CD14-positive monocyte (primary cell): ENCODE measurements around the gene CAPN13. TPM values are rescaled to one million over a fixed set of nuclear protein-coding genes. Genes with fewer than 3 reads are reported as not detected.

Source experiments
- DNase-seq, 3 donors: peaks; one replicate each; pipeline ENCODE4 v3.0.0-alpha.2; 2011 to 2022
- H2AFZ ChIP-seq: 2 replicates; pipeline ENCODE4 v1.6.0; 2012; ENCODE audit warnings: mild to moderate bottlenecking, low read depth, low read length, inconsistent platforms; ENCODE audit not compliant: insufficient read depth, poor library complexity, severe bottlenecking
- H3K27ac ChIP-seq, 2 donors: 1 replicate in 1 of 2; 2 replicates in 1 of 2; pipeline ENCODE4 v1.5.1; 2012 to 2013; ENCODE audit warnings: low read length in 2 of 2, control low read depth in 1 of 2, inconsistent platforms in 1 of 2, low read depth in 1 of 2, mild to moderate bottlenecking in 1 of 2
- H3K27me3 ChIP-seq, 2 donors: one replicate each; pipeline versions ENCODE4 v1.6.0 to v1.6.1; 2011 to 2013; ENCODE audit warnings: low read length in 2 of 2; ENCODE audit not compliant: control insufficient read depth in 2 of 2, insufficient read depth in 2 of 2
- H3K36me3 ChIP-seq, 2 donors: replicated peaks in 1 of 2; 1 replicate in 1 of 2; 2 replicates in 1 of 2; pipeline versions ENCODE4 v1.5.1 to v1.6.1; 2012 to 2013; ENCODE audit warnings: low read length in 2 of 2, control low read depth in 1 of 2, inconsistent platforms in 1 of 2, mild to moderate bottlenecking in 1 of 2; ENCODE audit not compliant: insufficient read depth in 2 of 2, control insufficient read depth in 1 of 2
- H3K4me1 ChIP-seq, 2 donors: 1 replicate in 1 of 2; 2 replicates in 1 of 2; pipeline versions ENCODE4 v1.5.1 to v1.6.1; 2012 to 2013; ENCODE audit warnings: low read length in 2 of 2, control low read depth in 1 of 2, inconsistent platforms in 1 of 2, mild to moderate bottlenecking in 1 of 2, moderate library complexity in 1 of 2; ENCODE audit not compliant: insufficient read depth in 2 of 2, control insufficient read depth in 1 of 2
- H3K4me2 ChIP-seq: replicated peaks from 2 replicates; pipeline ENCODE3; 2012; ENCODE audit warnings: low read length, moderate library complexity, mild to moderate bottlenecking; ENCODE audit not compliant: poor library complexity, severe bottlenecking; ENCODE audit errors: extremely low read depth
- H3K4me3 ChIP-seq, 3 experiments: fragments of 200-600 bp in 1 of 3; sonication (generic) in 1 of 3; replicated peaks in 1 of 3; 1 replicate in 2 of 3; 2 replicates in 1 of 3; pipeline ENCODE4 v1.5.1; 2011 to 2013; ENCODE audit warnings: low read length in 3 of 3, mild to moderate bottlenecking in 3 of 3, control low read depth in 2 of 3, low read depth in 2 of 3, inconsistent platforms in 1 of 3, moderate library complexity in 1 of 3
- H3K79me2 ChIP-seq: 2 replicates; pipeline ENCODE4 v1.6.0; 2012; ENCODE audit warnings: mild to moderate bottlenecking, control low read depth, inconsistent platforms, low read length, moderate library complexity; ENCODE audit not compliant: insufficient read depth
- H3K9ac ChIP-seq: 2 replicates; pipeline ENCODE4 v1.6.0; 2017; ENCODE audit warnings: low read length, mild to moderate bottlenecking; ENCODE audit not compliant: insufficient read depth, poor library complexity, severe bottlenecking
- H3K9me3 ChIP-seq, 2 donors: replicated peaks in 1 of 2; 1 replicate in 1 of 2; 2 replicates in 1 of 2; pipeline versions ENCODE4 v1.5.1 to v1.6.1; 2012 to 2013; ENCODE audit warnings: low read length in 2 of 2, control low read depth in 1 of 2; ENCODE audit not compliant: control insufficient read depth in 1 of 2, insufficient read depth in 1 of 2
- H4K20me1 ChIP-seq: 2 replicates; pipeline ENCODE4 v1.6.0; 2012; ENCODE audit warnings: mild to moderate bottlenecking, low read length, control low read depth, moderate library complexity; ENCODE audit not compliant: insufficient read depth
- H3K27ac Mint-ChIP-seq, 7 donors: one replicate each; pipeline ENCODE4 v1.8.0; 2020; ENCODE audit warnings: mild to moderate bottlenecking in 7 of 7, mixed read lengths in 7 of 7, moderate library complexity in 6 of 7, inconsistent platforms in 2 of 7
- H3K27me3 Mint-ChIP-seq, 3 donors: one replicate each; pipeline ENCODE4 v1.8.0; 2021 to 2022; ENCODE audit warnings: low read depth in 3 of 3, mild to moderate bottlenecking in 3 of 3, mixed read lengths in 3 of 3, moderate library complexity in 3 of 3, inconsistent platforms in 1 of 3
- H3K36me3 Mint-ChIP-seq, 2 donors: one replicate each; pipeline ENCODE4 v1.8.0; 2020; ENCODE audit warnings: mixed read lengths in 2 of 2, inconsistent platforms in 1 of 2, mild to moderate bottlenecking in 1 of 2
- H3K4me1 Mint-ChIP-seq: one replicate; pipeline ENCODE4 v1.8.0; 2020; ENCODE audit warnings: mild to moderate bottlenecking, mixed read lengths
- H3K4me3 Mint-ChIP-seq, 2 donors: one replicate each; pipeline ENCODE4 v1.8.0; 2020; ENCODE audit warnings: mild to moderate bottlenecking in 2 of 2, mixed read lengths in 2 of 2, moderate library complexity in 1 of 2
- H3K9me3 Mint-ChIP-seq, 7 donors: one replicate each; pipeline ENCODE4 v1.8.0; 2020 to 2022; ENCODE audit warnings: mixed read lengths in 7 of 7, mild to moderate bottlenecking in 6 of 7, moderate library complexity in 6 of 7, inconsistent platforms in 2 of 7
- CTCF ChIP-seq: fragments of 200-600 bp; IDR thresholded peaks from one replicate; pipeline ENCODE4 v1.8.0; 2022; ENCODE audit warnings: antibody characterized with exemption, mild to moderate bottlenecking
- WGBS: methylation state at CpG from one replicate; pipeline ENCODE4 v1.1.5; 2013; ENCODE audit warnings: missing lambda C conversion rate; ENCODE audit not compliant: insufficient coverage; 5-methylcytosine and 5-hydroxymethylcytosine counted together
- intact Hi-C, 2 donors: fragments of 100-400 bp; cut with micrococcal nuclease; formaldehyde crosslinking; loops; one replicate each; pipeline versions ENCODE4 v1.15.0 to v1.15.1; 2023
- polyA plus RNA-seq, 3 donors: library from polyadenylated mRNA; depleted of rRNA in 1 of 3; unstranded in 2 of 3; stranded (reverse) in 1 of 3; fragments of 300-500 nt in 2 of 3; fragments of >200 nt in 1 of 3; fragmentation: Illumina TruSeq in 2 of 3; gene quantifications; 1 replicate in 2 of 3; 2 replicates in 1 of 3; pipeline ENCODE4 v1.2.3, GENCODE V29; 2012 to 2021

The CAPN13 gene
- polyA plus RNA-seq, 3 donors: not detected

DNA sequence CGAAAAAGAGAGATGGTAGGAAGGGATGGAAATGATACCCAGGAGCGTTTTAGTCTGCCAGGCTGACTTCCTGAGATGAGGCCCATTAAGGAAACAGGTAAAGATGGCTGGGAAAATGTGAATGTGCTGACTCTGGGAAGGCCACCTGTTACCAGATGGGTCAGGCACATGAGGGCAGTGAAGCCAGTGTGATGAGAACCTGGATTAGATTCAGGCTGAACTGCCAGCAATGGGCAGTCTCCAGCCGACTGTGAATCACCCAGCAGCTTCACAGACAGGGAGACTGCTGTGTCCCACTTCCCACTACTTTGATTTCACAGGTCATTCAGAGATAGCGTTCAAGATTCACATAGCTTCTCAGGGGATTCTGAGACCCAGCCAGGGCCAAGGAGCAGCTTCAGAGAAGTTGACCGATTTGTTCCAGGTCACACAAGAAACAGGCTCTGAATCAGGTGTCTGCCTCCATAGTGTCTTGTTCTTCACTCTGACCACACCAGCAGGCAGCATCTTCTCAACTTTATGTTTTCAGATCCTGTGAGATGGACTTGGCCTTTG is 26.4 kb downstream of the CAPN13 start:
- no peaks in the 10 kb centered on the region for H3K9me3 ChIP-seq
- H3K27me3 Mint-ChIP-seq: peaks cover 0 to 10% (median 0%) of the 10 kb centered on the region in 3 donors
- H3K9me3 Mint-ChIP-seq: peaks cover 0 to 6% (median 0%) of the 10 kb centered on the region in 7 donors
- no peak overlapping the region for H3K4me2 ChIP-seq
- 90% methylated on average over 5 of the region's 5 CpGs for WGBS
- no peaks in the 10 kb centered on the region for H3K36me3 Mint-ChIP-seq
- no peaks in the 10 kb centered on the region for H3K27me3 ChIP-seq
- intact Hi-C loops: no loop called here
- H3K79me2 ChIP-seq: no peaks in the 10 kb centered on the region
- no peaks in the 10 kb centered on the region for H3K36me3 ChIP-seq
- TF ChIP-seq CTCF: no peak
- peaks cover 9% of the 10 kb centered on the region for H3K4me1 Mint-ChIP-seq
- peaks cover 5 to 8% of the 10 kb centered on the region in 2 donors for H3K4me1 ChIP-seq
- DNase-seq: no peak
- no peaks in the 10 kb centered on the region for H4K20me1 ChIP-seq
- H2AFZ ChIP-seq: no peak overlapping the region
- H3K4me3 Mint-ChIP-seq: no peak overlapping the region
- no peak overlapping the region for H3K27ac Mint-ChIP-seq
- no peak overlapping the region for H3K9ac ChIP-seq
- no peak overlapping the region for H3K27ac ChIP-seq
- no peak overlapping the region for H3K4me3 ChIP-seq

DNA sequence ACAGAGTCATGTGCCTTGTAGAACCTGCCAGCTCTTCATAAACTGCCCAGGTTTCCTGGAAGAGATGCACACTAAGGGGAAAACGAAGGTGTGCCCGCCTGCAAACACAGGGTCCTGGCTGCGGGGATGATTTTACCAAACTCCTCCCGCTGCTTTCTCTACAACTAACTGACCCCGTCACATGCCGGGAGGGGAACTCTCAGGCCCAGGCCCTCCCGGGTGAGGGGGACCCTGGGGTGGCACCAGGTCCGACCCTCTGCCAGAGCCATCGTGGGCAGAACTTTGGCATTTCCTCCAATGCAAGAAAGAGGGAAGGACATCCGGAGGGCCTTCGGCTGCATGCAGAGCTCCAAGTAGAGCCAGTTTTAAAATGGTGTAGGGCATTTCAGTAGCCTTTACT is 28.6 kb downstream of the CAPN13 start:
- H3K27me3 ChIP-seq: no peaks in the 10 kb centered on the region
- Mint-ChIP-seq H3K36me3 (no peaks in the 10 kb centered on the region), H3K4me3 (no peak overlapping the region), H3K4me1 (peaks cover 8% of the 10 kb centered on the region), H3K27ac (no peak overlapping the region), H3K9me3 (peaks cover 0 to 6% (median 0%) of the 10 kb centered on the region in 7 donors), H3K27me3 (peaks cover 0 to 7% (median 1%) of the 10 kb centered on the region in 3 donors)
- H2AFZ ChIP-seq: no peak overlapping the region
- no peaks in the 10 kb centered on the region for H3K36me3 ChIP-seq
- no peak overlapping the region for H3K4me3 ChIP-seq
- H3K79me2 ChIP-seq: no peaks in the 10 kb centered on the region
- intact Hi-C loops: no loop called here
- no peaks in the 10 kb centered on the region for H3K9me3 ChIP-seq
- no peak overlapping the region for H3K4me2 ChIP-seq
- no peaks in the 10 kb centered on the region for H4K20me1 ChIP-seq
- DNase-seq: no peak
- TF ChIP-seq CTCF: no peak
- 93% methylated on average over 8 of the region's 11 CpGs for WGBS
- no peak overlapping the region for H3K27ac ChIP-seq
- H3K9ac ChIP-seq: no peak overlapping the region
- H3K4me1 ChIP-seq: peaks cover 2 to 3% of the 10 kb centered on the region in 2 donors
